Measurements from ENCODE around the gene HDAC11.
"Not testable (repeated sequence)": the region's sequence is repeated elsewhere in the genome, so short reads cannot be mapped to it uniquely, and the experiment has no call there.

The HDAC11 gene

GRCh38 chr3:13507570-13508339, 27.6 kb downstream of the HDAC11 start:
- peak; percentile 64 for DNase-seq (ENCODE audit: low read depth)

DNA sequence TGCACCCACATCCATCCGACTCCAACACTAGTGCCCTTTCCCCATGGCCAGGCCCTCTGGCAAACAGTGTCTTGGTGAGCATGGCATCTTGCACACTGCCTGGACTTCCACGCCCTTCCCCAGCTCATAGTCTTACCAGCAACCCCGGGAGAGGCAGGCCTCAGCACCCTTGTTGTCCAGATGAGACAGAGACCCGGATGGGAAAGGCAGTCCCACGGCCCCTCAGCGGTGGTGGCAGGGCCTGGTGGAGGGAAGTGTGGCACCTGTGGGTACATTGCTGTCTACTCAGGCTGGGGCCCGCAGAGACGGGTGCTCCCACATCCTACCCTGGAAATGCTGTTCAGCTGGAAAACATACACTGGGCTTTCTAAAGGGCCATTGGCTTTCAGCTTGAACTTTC, 28.4 kb downstream of the HDAC11 start:
- DNase-seq (ENCODE audit: low read depth) = no peak

GRCh38 chr3:13509059-13509815, 29.1 kb downstream of the HDAC11 start:
- no peak for DNase-seq (ENCODE audit: low read depth)

GRCh38 chr3:13509816-13510192, 29.7 kb downstream of the HDAC11 start:
- DNase-seq (ENCODE audit: low read depth) = no peak

GRCh38 chr3:13512451-13512850, 32.3 kb downstream of the HDAC11 start:
- DNase-seq (ENCODE audit: low read depth) = no peak

GRCh38 chr3:13513051-13513912, 33.2 kb downstream of the HDAC11 start:
- DNase-seq (ENCODE audit: low read depth) = peak; percentile 78

DNA sequence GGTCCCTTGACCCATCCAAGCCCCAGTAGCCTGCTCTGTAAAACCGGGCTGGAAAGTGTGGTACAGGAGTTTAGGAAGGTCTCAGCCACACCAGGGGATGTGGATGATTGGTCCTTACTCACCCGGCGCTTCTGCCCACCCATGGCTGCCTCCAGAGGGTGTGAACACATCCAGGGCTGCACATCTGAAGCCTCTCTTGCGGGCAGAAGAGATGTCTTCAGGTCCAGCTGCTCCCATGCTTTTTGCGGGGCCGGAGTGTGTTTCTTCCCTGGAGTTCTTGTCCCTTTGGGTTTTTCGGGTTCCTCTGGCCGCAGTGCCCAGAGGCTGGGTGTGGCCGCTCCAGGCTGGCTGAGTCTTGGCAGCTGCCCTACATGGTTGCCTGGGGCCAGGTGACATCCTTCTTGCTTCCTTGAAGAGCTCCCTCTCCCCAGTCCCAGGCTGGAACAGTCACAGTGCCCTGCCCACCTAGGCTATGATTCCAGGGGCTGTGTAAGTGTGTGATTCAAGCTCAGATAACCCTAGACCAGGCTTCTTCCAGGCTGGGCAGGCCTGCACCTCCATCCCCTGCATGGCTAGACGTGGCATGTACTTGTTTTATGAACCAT, 33.9 kb downstream of the HDAC11 start:
- no peak for DNase-seq (ENCODE audit: low read depth)

DNA sequence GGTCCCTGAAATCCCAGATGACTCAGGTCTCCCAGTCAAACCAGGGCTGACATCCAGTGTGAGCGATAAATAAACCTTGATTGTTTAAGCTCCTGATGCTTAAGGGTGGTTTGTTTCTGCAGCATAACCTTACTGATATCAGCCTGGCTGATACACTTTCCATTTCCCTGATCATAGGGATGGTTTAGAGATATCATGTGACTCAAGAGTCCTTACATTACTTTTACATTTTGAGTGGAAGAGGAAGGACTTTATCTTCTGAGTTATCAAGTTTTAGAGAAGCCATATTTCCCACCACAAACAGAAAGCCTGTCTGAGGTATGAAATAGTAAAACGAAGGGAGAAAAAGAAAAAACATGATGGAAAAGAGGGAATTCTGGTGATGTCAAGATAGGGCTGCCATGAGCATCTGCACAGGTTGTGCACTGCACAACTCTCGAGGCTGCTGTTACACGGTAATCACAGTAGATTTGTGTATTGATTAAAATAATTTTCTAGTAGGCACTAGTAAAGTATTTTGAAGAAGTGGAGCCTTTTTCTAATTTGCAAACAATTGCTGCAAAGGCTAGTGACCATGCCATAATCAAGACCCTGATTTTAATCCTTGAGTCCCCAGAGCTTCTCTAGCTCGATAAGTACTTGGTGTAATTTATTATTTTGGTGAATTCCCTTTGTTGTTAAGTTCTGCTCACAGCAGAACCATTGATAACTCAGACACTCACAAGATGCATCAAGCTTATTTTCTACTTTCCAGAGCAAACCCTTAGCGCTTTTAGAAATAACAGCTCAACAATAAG, 34.7 kb downstream of the HDAC11 start:
- DNase-seq (ENCODE audit: low read depth) = no peak

DNA sequence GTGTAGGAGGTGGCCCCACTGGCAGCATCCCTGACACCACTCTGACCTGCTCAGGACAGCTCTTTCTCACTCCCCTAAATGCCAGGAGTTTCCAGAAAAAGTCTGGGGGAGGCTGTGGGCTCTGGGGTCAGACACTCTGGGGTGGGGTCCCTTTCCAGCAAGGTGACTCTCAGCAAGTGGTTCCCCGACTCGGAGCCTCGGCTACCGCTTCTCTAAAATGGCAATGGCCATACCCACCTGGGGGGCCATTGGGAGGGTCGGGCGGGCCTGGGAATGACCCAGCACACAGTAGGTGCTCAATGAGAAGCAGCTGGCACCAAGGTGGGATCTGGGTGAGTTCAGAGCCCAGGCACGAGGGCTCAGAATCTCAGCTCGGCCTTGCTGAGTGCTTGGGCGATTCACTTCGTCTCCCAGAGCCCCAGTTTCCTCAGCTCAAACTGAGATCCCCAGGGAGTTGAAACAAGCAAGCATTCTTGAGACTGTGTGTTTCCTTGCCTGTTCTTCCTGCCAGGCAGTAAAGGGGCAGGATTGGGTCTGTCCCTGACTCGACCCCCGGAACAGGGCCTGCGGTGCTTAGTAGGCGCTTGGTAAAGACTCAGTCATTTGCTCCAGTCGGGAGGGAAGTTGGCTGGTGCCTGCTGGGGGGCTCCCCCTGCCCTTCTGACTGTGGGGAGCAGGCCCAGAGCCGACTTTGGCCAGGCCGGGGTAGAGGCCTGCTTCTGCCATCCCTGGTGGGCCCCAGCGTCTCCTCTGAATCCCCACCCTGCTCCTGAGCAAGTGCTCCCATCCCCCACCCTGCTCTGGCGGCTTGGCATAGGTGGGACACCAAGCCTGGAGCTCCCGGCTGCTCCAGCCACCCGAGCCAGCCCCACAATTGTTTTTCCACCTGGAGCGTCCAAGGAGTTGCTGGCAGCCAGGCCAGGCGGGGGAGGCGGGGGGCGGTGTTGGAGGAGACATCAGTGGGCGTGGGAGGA, 36.0 kb downstream of the HDAC11 start:
- peak; percentile 41 for DNase-seq (ENCODE audit: low read depth)

DNA sequence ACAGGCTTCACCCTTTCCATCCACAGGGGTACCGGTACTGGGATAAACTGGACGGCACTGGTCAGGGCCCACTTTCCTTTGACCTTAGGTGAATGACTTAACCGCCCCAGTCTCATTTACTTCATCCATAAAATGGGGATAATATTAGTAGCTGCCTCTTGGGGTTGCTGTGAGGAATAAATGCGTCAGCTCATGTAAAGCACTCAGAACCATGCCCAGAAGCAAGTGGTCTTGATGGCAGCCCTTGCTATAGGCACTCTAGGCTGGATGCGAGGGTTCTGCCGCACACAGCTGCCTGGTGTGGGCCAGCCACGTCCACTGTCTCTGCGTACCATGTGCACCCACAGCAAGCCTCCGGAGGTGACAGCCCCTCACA, 36.6 kb downstream of the HDAC11 start:
- DNase-seq (ENCODE audit: low read depth) = no peak

DNA sequence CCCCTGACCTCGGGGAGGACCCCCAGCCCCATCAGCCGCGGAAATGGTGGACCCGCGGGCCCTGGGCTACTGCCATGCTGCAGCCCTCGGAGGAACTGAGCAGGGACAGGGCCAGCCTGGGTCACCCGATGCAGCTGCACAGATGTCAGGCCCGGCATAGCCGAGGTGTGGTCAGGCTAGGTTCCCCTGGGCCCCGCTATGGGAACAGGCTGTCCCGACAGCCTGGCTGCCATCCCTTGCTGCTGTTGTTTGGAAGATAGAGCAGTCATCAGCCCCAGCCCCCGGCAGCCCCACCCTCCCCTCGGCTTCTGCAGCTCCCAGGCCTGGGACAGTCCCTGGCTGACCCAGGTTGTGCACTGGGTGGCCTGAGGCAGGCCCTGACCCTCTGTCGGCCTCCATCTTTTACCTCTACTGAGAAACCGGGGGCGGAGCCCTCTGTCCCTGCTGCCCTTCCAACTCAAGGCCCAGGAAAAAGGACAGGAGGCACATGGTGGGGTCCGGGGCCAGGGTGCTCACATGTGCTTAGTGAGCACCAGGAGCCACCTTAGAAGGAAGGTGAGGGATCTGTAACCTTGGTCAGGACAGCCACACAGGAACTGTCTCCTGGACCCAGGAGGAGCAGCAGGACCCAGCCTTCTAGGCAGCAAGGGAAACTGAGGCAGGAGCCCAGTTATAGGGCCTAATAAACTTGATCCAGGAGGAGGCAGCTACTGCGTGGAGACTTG, 37.3 kb downstream of the HDAC11 start:
- no peak for DNase-seq (ENCODE audit: low read depth)

GRCh38 chr3:13518516-13518953, 38.4 kb downstream of the HDAC11 start:
- DNase-seq (ENCODE audit: low read depth) = peak; percentile 90

- DNase-seq (ENCODE audit: low read depth) = no peak
These were observed 39.1 kb downstream of the HDAC11 start for GRCh38 chr3:13519006-13519791.

DNA sequence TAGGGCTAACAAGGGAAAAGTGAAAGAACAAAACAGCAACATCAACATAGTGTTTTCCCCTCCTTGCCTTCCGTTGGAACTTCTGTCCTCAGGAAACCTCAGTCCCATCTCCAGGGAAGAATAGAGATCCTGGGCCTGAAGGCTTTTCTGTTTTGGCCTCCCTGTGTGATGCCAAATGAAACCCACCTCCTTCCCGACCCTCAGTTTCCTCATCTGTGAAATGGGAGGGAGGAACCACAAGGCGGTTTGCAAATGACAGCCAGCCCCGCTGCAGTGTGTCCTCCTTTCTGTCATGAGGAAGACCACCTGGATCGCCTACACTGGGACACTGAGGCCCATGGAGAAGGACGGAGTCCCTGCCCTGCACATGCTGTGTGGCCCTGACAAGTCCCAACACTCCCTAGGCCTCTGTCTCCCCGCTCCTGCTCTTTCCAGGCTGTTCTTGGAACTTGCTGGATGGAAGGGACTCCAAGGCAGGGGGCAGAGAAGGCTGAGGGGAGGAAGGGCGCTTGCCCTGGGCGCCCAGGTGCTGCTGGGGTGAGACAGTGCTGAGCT, 40.3 kb downstream of the HDAC11 start:
- DNase-seq (ENCODE audit: low read depth) = no peak

GRCh38 chr3:13521309-13521708, 41.2 kb downstream of the HDAC11 start:
- no peak for DNase-seq (ENCODE audit: low read depth)

DNA sequence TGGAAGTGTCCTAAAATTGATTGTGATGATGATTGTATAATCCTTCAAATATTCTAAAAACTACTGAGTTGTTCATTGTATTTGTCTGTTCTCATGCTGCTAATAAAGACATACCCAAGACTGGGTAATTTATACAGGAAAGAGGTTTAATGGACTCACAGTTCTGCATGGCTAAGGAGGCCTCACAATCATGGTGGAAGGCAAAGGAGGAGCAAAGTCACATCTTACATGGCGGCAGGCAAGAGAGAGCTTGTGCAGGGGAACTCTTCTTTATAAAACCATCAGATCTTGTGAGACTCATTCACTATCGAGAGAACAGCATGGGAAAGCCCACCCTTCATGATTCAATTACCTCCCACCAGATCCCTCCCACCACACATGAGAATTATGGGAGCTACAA, 41.6 kb downstream of the HDAC11 start:
- DNase-seq (ENCODE audit: low read depth) = not testable (repeated sequence)

DNA sequence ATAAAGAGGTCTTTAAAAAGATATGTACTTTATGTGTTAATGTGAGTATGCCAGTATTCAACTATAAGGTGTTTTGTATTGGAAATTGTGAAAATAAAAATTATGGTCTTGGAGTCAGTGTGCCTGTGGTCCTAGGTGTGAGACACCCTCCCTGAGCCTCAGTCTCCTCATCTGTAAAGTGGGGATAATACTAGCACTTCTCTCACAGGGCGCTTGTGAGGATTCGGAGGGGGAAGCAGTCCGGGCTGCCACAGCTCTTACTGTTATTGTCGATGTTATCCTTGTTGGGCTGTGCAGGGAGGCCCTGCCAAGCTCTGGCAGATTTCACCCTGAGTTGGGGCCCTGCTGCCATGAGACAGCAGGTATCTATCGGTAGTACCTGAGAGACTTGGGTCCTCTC, 42.1 kb downstream of the HDAC11 start:
- no peak for DNase-seq (ENCODE audit: low read depth)

- peak; percentile 84 for DNase-seq (ENCODE audit: low read depth)
These were observed 45.0 kb downstream of the HDAC11 start for GRCh38 chr3:13524979-13525669.
